Measurements from ENCODE around the gene MCM9. TPM values are rescaled to one million over a fixed set of nuclear protein-coding genes. Genes with fewer than 3 reads are reported as not detected.

The MCM9 gene
- polyA plus RNA-seq, 2 of the 4 experiments (the other 2 are of a cell fraction), result 5.1 to 5.4 TPM

GRCh38 chr6:118893807-118894424 lies 41.0 kb downstream of the MCM9 start, which contains the start of gene ASF1A (continued):
- 0 out of 5 replicates have a peak, but pooled peaks of 1 of the 2 experiments have one; percentile 43 for TF ChIP-seq JUN (IDR thresholded peaks at IDR 0.05)
- TF ChIP-seq MYC (IDR thresholded peaks at IDR 0.05; ENCODE audit: borderline replicate concordance, low read length), result no peak

- ATAC-seq (no peak), DNase-seq (ENCODE audit: low read depth in 1 of 2, low spot score in 1 of 2) (peak in 1 of 2 experiments; percentile 16), FAIRE-seq (no peak)
- ChIA-PET CTCF (interaction anchor here (0.7 to 1.3 kb wide), 2 partner anchors 40 to 218 kb away, joined by 3 read pairs; no protein-coding TSS in a partner anchor), POLR2A (interaction anchor here (1.0 to 1.2 kb wide), 2 partner anchors 27 to 184 kb away, joined by 3 read pairs; no protein-coding TSS in a partner anchor)
- no peak for TF ChIP-seq CHD2 (IDR thresholded peaks at IDR 0.05; ENCODE audit: low read length, partially characterized antibody)
- no peak for TF ChIP-seq RFX5 (IDR thresholded peaks at IDR 0.05)
- no peak for TF ChIP-seq HDAC2 (IDR thresholded peaks at IDR 0.05)
- TF ChIP-seq HOXA7 (CRISPR knock-in tag; IDR thresholded peaks at IDR 0.05), result no peak
- TF ChIP-seq MAFK (IDR thresholded peaks at IDR 0.05; ENCODE audit: partially characterized antibody), result no peak
- no peak for TF ChIP-seq KDM5A (IDR thresholded peaks at IDR 0.05)
- TF ChIP-seq NR3C1 (IDR thresholded peaks at IDR 0.05), result no peak
- no peak for TF ChIP-seq BCL3 (IDR thresholded peaks at IDR 0.05)
- no peak for TF ChIP-seq E2F6 (IDR thresholded peaks at IDR 0.05; ENCODE audit: borderline replicate concordance, low read depth)
- TF ChIP-seq BHLHE40 (IDR thresholded peaks at IDR 0.05; ENCODE audit: low read depth, low read length), result no peak
- TF ChIP-seq SREBF2 (IDR thresholded peaks at IDR 0.05), result no peak
- no peak for TF ChIP-seq HEYL (CRISPR knock-in tag; IDR thresholded peaks at IDR 0.05)
- TF ChIP-seq EP300 (IDR thresholded peaks at IDR 0.05), result no peak
- H3K9me3 ChIP-seq, result no peaks in the 10 kb centered on the region
- WGBS (ENCODE audit: missing lambda C conversion rate), result 12% methylated on average over 18 of the region's 18 CpGs
- peaks cover 15% of the 10 kb centered on the region; the same call in 2 of the 3 replicates for H3K4me1 ChIP-seq
- peak overlapping the region; percentile 92 for H3K4me2 ChIP-seq
- H3K4me3 ChIP-seq, result peak overlapping the region; percentile 84
- peak overlapping the region; percentile 63 to 83 for H3K27ac ChIP-seq
These were observed 41.7 kb downstream of the MCM9 start for GRCh38 chr6:118893064-118893806.

DNA sequence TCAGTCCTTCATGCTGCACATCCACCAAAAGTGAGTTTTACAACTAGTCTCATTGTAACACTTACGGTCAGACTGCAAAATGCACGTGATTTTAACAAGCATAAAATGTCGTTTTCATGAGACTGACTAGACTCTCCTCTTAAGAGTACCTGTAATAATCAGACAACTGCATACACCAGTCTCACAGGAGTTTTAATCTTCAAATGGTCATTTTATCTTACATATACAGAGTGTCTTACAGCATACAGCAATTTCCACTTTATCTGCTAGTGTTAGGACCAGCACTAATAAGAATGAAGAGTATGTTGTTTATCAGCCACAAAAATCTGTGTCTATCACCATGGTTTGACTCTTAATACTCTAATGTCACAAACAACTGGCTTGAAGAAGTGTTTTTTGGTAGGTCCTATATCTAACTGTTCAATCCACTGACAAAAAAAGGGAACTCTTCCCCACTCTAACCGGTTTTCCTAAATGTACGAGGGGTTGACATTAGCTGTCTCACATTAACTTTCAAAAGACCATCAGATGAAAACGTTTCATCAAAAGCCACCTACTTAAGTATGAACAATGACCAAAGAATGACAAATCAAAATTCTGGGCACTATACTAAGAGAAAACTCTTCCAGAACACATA lies 42.5 kb downstream of the MCM9 start:
- Histone ChIP-seq H3K27ac (no peak overlapping the region), H3K9me3 (no peaks in the 10 kb centered on the region), H3K4me2 (peak overlapping the region; percentile 92), H3K4me1 (peaks cover 15% of the 10 kb centered on the region; the same call in 2 of the 3 replicates), H3K4me3 (no peak overlapping the region)
- ChIA-PET CTCF (no interaction called here), POLR2A (no interaction called here)
- FAIRE-seq (no peak), DNase-seq (ENCODE audit: low read depth in 1 of 2, low spot score in 1 of 2) (no peak), ATAC-seq (no peak)
- TF ChIP-seq E2F6 (IDR thresholded peaks at IDR 0.05; ENCODE audit: borderline replicate concordance, low read depth), result no peak
- no peak for TF ChIP-seq ZNF302 (CRISPR knock-in tag; IDR thresholded peaks at IDR 0.05)
- TF ChIP-seq HDAC2 (IDR thresholded peaks at IDR 0.05), result no peak
- no peak for TF ChIP-seq TFCP2L1 (CRISPR knock-in tag; IDR thresholded peaks at IDR 0.05)
- TF ChIP-seq ZFP36 (IDR thresholded peaks at IDR 0.05; ENCODE audit: borderline replicate concordance, partially characterized antibody), result no peak
- TF ChIP-seq EP300 (IDR thresholded peaks at IDR 0.05), result no peak
- no peak for TF ChIP-seq BCL3 (IDR thresholded peaks at IDR 0.05)
- TF ChIP-seq MAX (IDR thresholded peaks at IDR 0.05), result no peak
- TF ChIP-seq MYC (IDR thresholded peaks at IDR 0.05; ENCODE audit: borderline replicate concordance, low read length), result no peak
- TF ChIP-seq, protein P1, sequence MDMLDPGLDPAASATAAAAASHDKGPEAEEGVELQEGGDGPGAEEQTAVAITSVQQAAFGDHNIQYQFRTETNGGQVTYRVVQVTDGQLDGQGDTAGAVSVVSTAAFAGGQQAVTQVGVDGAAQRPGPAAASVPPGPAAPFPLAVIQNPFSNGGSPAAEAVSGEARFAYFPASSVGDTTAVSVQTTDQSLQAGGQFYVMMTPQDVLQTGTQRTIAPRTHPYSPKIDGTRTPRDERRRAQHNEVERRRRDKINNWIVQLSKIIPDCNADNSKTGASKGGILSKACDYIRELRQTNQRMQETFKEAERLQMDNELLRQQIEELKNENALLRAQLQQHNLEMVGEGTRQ (IDR thresholded peaks at IDR 0.05), result no peak
- no peak for TF ChIP-seq CBX8 (IDR thresholded peaks at IDR 0.05)
- WGBS (ENCODE audit: missing lambda C conversion rate), result 79% methylated on average over 6 of the region's 6 CpGs

Measured in A549 (cell line).